PC-9 (cell line): Measurements from ENCODE around the gene VPS39.

Experiments used
- EZH2 ChIP-seq: fragments of 200-600 bp; sonication (generic); IDR thresholded peaks from 2 replicates; pipeline ENCODE4 v1.8.0; 2017; ENCODE audit warnings: antibody characterized with exemption, low read depth
- TF ChIP-seq, protein P1 (sequence below): fragments of 200-600 bp; sonication (generic); conservative IDR thresholded peaks from 2 replicates; pipeline ENCODE4 v1.6.1; 2017; ENCODE audit warnings: mixed run types, antibody characterized with exemption, mild to moderate bottlenecking, moderate library complexity

DNA sequence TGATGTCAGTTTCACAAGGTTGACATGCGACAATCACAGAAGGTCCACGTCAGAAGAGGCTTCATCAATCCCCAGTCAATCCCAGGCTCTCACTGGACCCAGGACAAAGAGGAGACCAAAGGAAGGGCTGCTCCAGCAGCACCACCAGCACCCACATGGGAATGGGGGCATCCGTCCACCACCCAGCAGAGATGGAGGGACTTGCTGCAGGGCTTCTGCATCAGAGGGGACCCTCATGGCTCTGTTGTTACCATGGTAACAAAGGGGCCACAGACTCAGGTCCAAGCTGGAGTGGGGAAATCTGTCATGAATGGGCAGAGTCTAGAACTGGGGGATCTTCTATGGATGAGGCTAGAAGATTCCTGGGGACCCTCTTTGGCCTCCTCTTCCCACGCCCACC, 64.7 kb downstream of the VPS39 start:
- TF ChIP-seq, protein P1, sequence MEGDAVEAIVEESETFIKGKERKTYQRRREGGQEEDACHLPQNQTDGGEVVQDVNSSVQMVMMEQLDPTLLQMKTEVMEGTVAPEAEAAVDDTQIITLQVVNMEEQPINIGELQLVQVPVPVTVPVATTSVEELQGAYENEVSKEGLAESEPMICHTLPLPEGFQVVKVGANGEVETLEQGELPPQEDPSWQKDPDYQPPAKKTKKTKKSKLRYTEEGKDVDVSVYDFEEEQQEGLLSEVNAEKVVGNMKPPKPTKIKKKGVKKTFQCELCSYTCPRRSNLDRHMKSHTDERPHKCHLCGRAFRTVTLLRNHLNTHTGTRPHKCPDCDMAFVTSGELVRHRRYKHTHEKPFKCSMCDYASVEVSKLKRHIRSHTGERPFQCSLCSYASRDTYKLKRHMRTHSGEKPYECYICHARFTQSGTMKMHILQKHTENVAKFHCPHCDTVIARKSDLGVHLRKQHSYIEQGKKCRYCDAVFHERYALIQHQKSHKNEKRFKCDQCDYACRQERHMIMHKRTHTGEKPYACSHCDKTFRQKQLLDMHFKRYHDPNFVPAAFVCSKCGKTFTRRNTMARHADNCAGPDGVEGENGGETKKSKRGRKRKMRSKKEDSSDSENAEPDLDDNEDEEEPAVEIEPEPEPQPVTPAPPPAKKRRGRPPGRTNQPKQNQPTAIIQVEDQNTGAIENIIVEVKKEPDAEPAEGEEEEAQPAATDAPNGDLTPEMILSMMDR = no peak
- no peak for TF ChIP-seq EZH2
